ENCODE measurements around the gene DIS3L2.

DNA sequence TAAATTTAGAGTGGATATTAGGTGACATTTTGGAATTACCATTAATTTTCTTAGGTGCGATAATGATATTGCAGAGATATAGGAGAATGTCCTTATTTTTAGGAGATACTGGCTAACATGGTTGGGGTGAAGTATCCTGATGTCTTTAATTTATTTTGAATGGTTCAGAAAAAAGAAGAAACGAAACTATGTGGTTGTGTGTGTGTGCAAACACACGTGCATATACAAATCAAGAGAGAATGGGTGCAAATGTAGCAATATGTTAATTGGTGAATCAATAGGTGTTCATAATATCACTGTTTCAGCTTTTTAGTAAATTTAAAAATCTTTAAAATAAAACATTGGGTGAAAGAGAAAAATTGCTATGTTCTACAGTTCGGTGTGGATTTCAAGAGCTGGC is 140.9 kb downstream of the DIS3L2 start:
- TF ChIP-seq POLR2AphosphoS5 (IDR thresholded peaks at IDR 0.05) (no peak), POLR2A (IDR thresholded peaks at IDR 0.05) (no peak)
